K562 (cell line): ENCODE results near the gene NR4A2. TPM values are rescaled to one million over a fixed set of nuclear protein-coding genes. Genes with fewer than 3 reads are reported as not detected.
A peak's percentile ranks its signal among the peaks of the same experiment; 100 is the strongest.

Source experiments
- ARID3A ChIP-seq: IDR thresholded peaks from 2 replicates; pipeline ENCODE4 v1.6.1; 2012; ENCODE audit warnings: low read depth, low read length, improper control_type of control experiment, borderline replicate concordance
- DIDO1 ChIP-seq: fragments of 450-650 bp; IDR thresholded peaks from 2 replicates; pipeline ENCODE4 v1.6.1; 2016; ENCODE audit warnings: low read depth, missing biosample characterization, missing genetic modification characterization
- E2F6 ChIP-seq, 2 experiments: IDR thresholded peaks; 2 replicates each; pipeline ENCODE4 v1.6.1; 2011; ENCODE audit warnings: borderline replicate concordance in 1 of 2, control low read depth in 1 of 2, low read depth in 1 of 2, low read length in 1 of 2, mild to moderate bottlenecking in 1 of 2, mixed read lengths in 1 of 2, moderate library complexity in 1 of 2; ENCODE audit not compliant: insufficient read depth in 1 of 2, insufficient read length in 1 of 2, poor library complexity in 1 of 2, severe bottlenecking in 1 of 2; ENCODE audit errors: extremely low read depth in 1 of 2
- GATAD2B ChIP-seq: fragments of 450-650 bp; IDR thresholded peaks from 2 replicates; pipeline ENCODE4 v1.6.1; 2017; ENCODE audit warnings: mild to moderate bottlenecking, borderline replicate concordance
- HDAC8 ChIP-seq: fragments of 450-650 bp; IDR thresholded peaks from 2 replicates; pipeline ENCODE4 v1.6.1; 2016; ENCODE audit warnings: mild to moderate bottlenecking, missing genetic modification characterization, moderate library complexity, missing compliant biosample characterization
- HMBOX1 ChIP-seq: sonication (generic); IDR thresholded peaks from 2 replicates; pipeline ENCODE4 v1.6.1; 2016
- HNRNPH1 ChIP-seq: fragments of 200-400 bp; formaldehyde crosslinking; optimal IDR thresholded peaks from 2 replicates; pipeline ENCODE3; 2017; ENCODE audit warnings: low read depth, mild to moderate bottlenecking, low read length, moderate library complexity
- KDM2B ChIP-seq: fragments of 250-450 bp; sonication (Bioruptor Pico); IDR thresholded peaks from 2 replicates; pipeline ENCODE4 v1.8.0; 2021; ENCODE audit warnings: mild to moderate bottlenecking, moderate library complexity
- MAX ChIP-seq: sonication (generic); formaldehyde crosslinking; IDR thresholded peaks from 2 replicates; pipeline ENCODE4 v1.9.0; 2022; ENCODE audit warnings: mild to moderate bottlenecking, missing genetic modification reagents
- MBD1 ChIP-seq: fragments of 250-450 bp; sonication (Bioruptor Pico); IDR thresholded peaks from 2 replicates; pipeline ENCODE4 v1.8.0; 2022; ENCODE audit warnings: inconsistent platforms
- NCOA2 ChIP-seq, 2 experiments: fragments of 450-650 bp; IDR thresholded peaks; 2 replicates each; pipeline ENCODE4 v1.6.1; 2018; ENCODE audit warnings: mild to moderate bottlenecking in 2 of 2, moderate library complexity in 1 of 2; ENCODE audit not compliant: partially characterized antibody in 2 of 2
- POLR2AphosphoS2 ChIP-seq: IDR thresholded peaks from 2 replicates; pipeline ENCODE4 v1.6.1; 2012; ENCODE audit warnings: low read length, improper control_type of control experiment
- PYGO2 ChIP-seq: fragments of 450-650 bp; IDR thresholded peaks from 2 replicates; pipeline ENCODE4 v1.6.1; 2016; ENCODE audit warnings: mild to moderate bottlenecking, missing genetic modification characterization, moderate library complexity, missing compliant biosample characterization
- RBBP5 ChIP-seq: fragments of 200-600 bp; sonication (generic); IDR thresholded peaks from 2 replicates; pipeline ENCODE4 v1.6.1; 2012; ENCODE audit warnings: borderline replicate concordance, mild to moderate bottlenecking, low read length, control low read depth, inconsistent platforms; ENCODE audit not compliant: insufficient read depth, poor library complexity, severe bottlenecking
- TEAD4 ChIP-seq, 2 experiments: sonication (generic) in 1 of 2; formaldehyde crosslinking in 1 of 2; IDR thresholded peaks; 2 replicates each; pipeline versions ENCODE4 v1.6.1 to v1.8.0; 2012 to 2022; ENCODE audit warnings: borderline replicate concordance in 1 of 2, inconsistent platforms in 1 of 2, low read length in 1 of 2, mild to moderate bottlenecking in 1 of 2, missing genetic modification reagents in 1 of 2
- ZFP91 ChIP-seq: sonication (generic); formaldehyde crosslinking; IDR thresholded peaks from 2 replicates; pipeline ENCODE4 v1.8.0; 2022; ENCODE audit warnings: mild to moderate bottlenecking, missing genetic modification reagents
- ZNF140 ChIP-seq: fragments of 250-450 bp; sonication (Bioruptor Pico); IDR thresholded peaks from 2 replicates; pipeline ENCODE4 v1.8.0; 2021; ENCODE audit warnings: moderate library complexity, mild to moderate bottlenecking, inconsistent platforms
- polyA plus RNA-seq, 8 experiments: library from polyadenylated mRNA; depleted of rRNA in 4 of 8; stranded (reverse) in 5 of 8; unstranded in 3 of 8; fragments of >200 nt; fragmentation: Nextera tagmentation in 2 of 8; fragmentation: Illumina TruSeq in 1 of 8; extraction: Ambion mirVana in 2 of 8; extraction: Trizol in 1 of 8; gene quantifications; 2 replicates each; pipeline versions ENCODE4 v1.2.1 to v1.2.3, GENCODE V29; 2011 to 2014; ENCODE audit warnings: inconsistent platforms in 1 of 8, missing spikeins in 1 of 8
- total RNA-seq, 7 experiments: library from RNA; depleted of rRNA in 6 of 7; stranded (reverse); fragments of >200 nt in 6 of 7; fragmentation: Illumina TruSeq in 2 of 7; extraction: Trizol in 2 of 7; gene quantifications; 2 replicates each; pipeline versions ENCODE4 v1.2.1 to v1.2.3, GENCODE V29; 2011 to 2021; ENCODE audit warnings: low replicate concordance in 1 of 7

Gene NR4A2
- total and polyA plus RNA-seq, 9 of the 15 experiments (the other 6 are each of a cell fraction or from before 2014, with no cell fraction given) = 0.94 to 5.1 (median 1.3) TPM

GRCh38 chr2:156333274-156333950 is 891 bp upstream of the NR4A2 start (continued):
- TF ChIP-seq NCOA2 (IDR thresholded peaks at IDR 0.05; ENCODE audit: partially characterized antibody in 2 of 2) = no peak
- peak in 1 of 2 experiments; percentile 61 for TF ChIP-seq E2F6 (IDR thresholded peaks at IDR 0.05; ENCODE audit: borderline replicate concordance in 1 of 2, extremely low read depth in 1 of 2, insufficient read depth in 1 of 2, insufficient read length in 1 of 2, low read depth in 1 of 2, low read length in 1 of 2, poor library complexity in 1 of 2, severe bottlenecking in 1 of 2)
- no peak for TF ChIP-seq KDM2B
- peak; percentile 69 for TF ChIP-seq MAX (CRISPR knock-in tag)
- no peak for TF ChIP-seq PYGO2 (tag)
- TF ChIP-seq HDAC8 (tag) = no peak; the same call in 1 of the 2 replicates
- no peak for TF ChIP-seq RBBP5
- no peak for TF ChIP-seq HNRNPH1
- no peak for TF ChIP-seq HMBOX1
- TF ChIP-seq MBD1 = no peak
- no peak for TF ChIP-seq POLR2AphosphoS2
- TF ChIP-seq ZNF140 (CRISPR knock-in tag) = no peak
- TF ChIP-seq DIDO1 (tag) = no peak
- no peak for TF ChIP-seq TEAD4 (IDR thresholded peaks at IDR 0.05; ENCODE audit: low read length)
- TF ChIP-seq TEAD4 (CRISPR knock-in tag; IDR thresholded peaks at IDR 0.05; ENCODE audit: borderline replicate concordance) = no peak
- no peak; the same call in 1 of the 2 replicates for TF ChIP-seq GATAD2B
- no peak for TF ChIP-seq ZFP91
- no peak for TF ChIP-seq ARID3A
